PFSK-1 (cell line): ENCODE measurements around the gene CCDC69.

Source experiments
- FOXP2 ChIP-seq: optimal IDR thresholded peaks from 2 replicates; pipeline ENCODE3; 2011; ENCODE audit warnings: borderline replicate concordance, control low read depth, inconsistent platforms; ENCODE audit not compliant: insufficient read depth; ENCODE audit errors: extremely low read length, extremely low read depth
- REST ChIP-seq, 2 experiments: IDR thresholded peaks; 2 replicates each; pipeline versions ENCODE4 v1.6.1 to v1.8.0; 2011 to 2012; ENCODE audit warnings: low read depth in 2 of 2, low read length in 2 of 2, control low read depth in 1 of 2, inconsistent platforms in 1 of 2, mild to moderate bottlenecking in 1 of 2, moderate library complexity in 1 of 2; ENCODE audit not compliant: insufficient read depth in 1 of 2

DNA sequence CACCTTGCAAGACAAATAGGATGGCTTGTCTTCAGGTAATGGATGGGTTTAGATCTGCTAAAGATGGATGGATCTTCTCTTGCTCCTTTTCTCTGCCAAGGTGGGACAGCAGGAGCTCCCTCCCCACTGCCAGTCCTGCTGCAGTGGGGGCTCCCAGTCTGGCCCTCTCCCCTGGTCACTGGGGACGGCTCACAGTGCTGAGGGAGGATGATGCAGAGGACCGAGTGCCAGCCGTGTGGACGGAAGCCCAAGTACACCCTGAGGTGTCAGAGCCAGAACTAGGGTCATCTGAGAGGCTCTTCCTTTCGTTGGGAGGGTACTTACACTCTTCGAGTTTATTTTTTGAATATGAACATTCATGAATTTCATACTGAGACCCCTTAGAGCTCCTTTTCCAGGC lies 5.7 kb downstream of the CCDC69 start:
- no peak for TF ChIP-seq FOXP2
- no peak for TF ChIP-seq REST (IDR thresholded peaks at IDR 0.05; ENCODE audit: insufficient read depth in 1 of 2, low read depth in 2 of 2, low read length in 2 of 2)
